Measurements from ENCODE around the gene MRPL51. TPM values are rescaled to one million over a fixed set of nuclear protein-coding genes. Genes with fewer than 3 reads are reported as not detected.

The MRPL51 gene
- total and polyA plus RNA-seq, 2 donors from 2014 or later = 132 to 268 TPM

GRCh38 chr12:6451348-6452244 lies 41.5 kb downstream of the MRPL51 start, which contains the start of gene TAPBPL:
Gene TAPBPL (plus strand): TSS chr12:6452042. CDS start chr12:6452249, 207 bp downstream.
- no peak for FAIRE-seq

GRCh38 chr12:6450869-6451347 lies 42.2 kb downstream of the MRPL51 start:
- Histone ChIP-seq H3K4me3 (ENCODE audit: low read length in 3 of 3) (peak overlapping the region; percentile 77 to 92 (median 88)), H3K36me3 (ENCODE audit: control insufficient read depth in 2 of 3, insufficient read depth in 3 of 3, low read length in 3 of 3) (peaks cover 2 to 15% (median 9%) of the 10 kb centered on the region in 3 donors), H3K9ac (ENCODE audit: low read length in 3 of 3) (peak overlapping the region; percentile 4 to 98 (median 8)), H3K9me3 (ENCODE audit: control insufficient read depth in 2 of 3, insufficient read depth in 1 of 3, low read length in 3 of 3) (no peaks in the 10 kb centered on the region), H3K27me3 (ENCODE audit: control insufficient read depth, insufficient read depth, low read length) (no peaks in the 10 kb centered on the region), H3K27ac (ENCODE audit: low read depth in 2 of 2, low read length in 2 of 2) (peak overlapping the region; percentile 99), H3K4me1 (ENCODE audit: control insufficient read depth in 2 of 3, insufficient read depth in 2 of 3, low read depth in 1 of 3, low read length in 3 of 3) (peaks cover 3 to 24% (median 17%) of the 10 kb centered on the region in 3 donors)
- DNase-seq (peak in 1 of 5 donors; percentile 84), FAIRE-seq (no peak)
- intact Hi-C loops (cut with DNase I) = loop anchor here (10.0 kb wide), 1 partner anchor 116 kb away; no protein-coding TSS in a partner anchor
- no peak for TF ChIP-seq CTCF (IDR thresholded peaks at IDR 0.05; ENCODE audit: borderline replicate concordance, extremely low read depth, insufficient read depth)

More at GRCh38 chr12:6451348-6452244, 41.5 kb downstream of the MRPL51 start, which contains the start of gene TAPBPL:
- intact Hi-C loops (cut with DNase I) = loop anchor here (10.0 kb wide), 1 partner anchor 117 kb away; no protein-coding TSS in a partner anchor
- peak within 1 kb of the TSS; percentile 77 to 92 (median 88) for H3K4me3 ChIP-seq (ENCODE audit: low read length in 3 of 3)
- peak; percentile 90 to 96 (median 93) for DNase-seq
- no peaks in the 10 kb centered on the region for H3K27me3 ChIP-seq (ENCODE audit: control insufficient read depth, insufficient read depth, low read length)
- no peaks in the 10 kb centered on the region for H3K9me3 ChIP-seq (ENCODE audit: control insufficient read depth in 2 of 3, insufficient read depth in 1 of 3, low read length in 3 of 3)
- peak within 1 kb of the TSS; percentile 8 to 98 (median 98) for H3K9ac ChIP-seq (ENCODE audit: low read length in 3 of 3)
- H3K4me1 ChIP-seq (ENCODE audit: control insufficient read depth in 2 of 3, insufficient read depth in 2 of 3, low read depth in 1 of 3, low read length in 3 of 3) = peaks cover 3 to 24% (median 17%) of the 10 kb centered on the region in 3 donors
- peak within 1 kb of the TSS; percentile 99 for H3K27ac ChIP-seq (ENCODE audit: low read depth in 2 of 2, low read length in 2 of 2)
- peaks cover 0 to 15% (median 9%) of the 10 kb centered on the region in 3 donors for H3K36me3 ChIP-seq (ENCODE audit: control insufficient read depth in 2 of 3, insufficient read depth in 3 of 3, low read length in 3 of 3)
- no peak for TF ChIP-seq CTCF (IDR thresholded peaks at IDR 0.05; ENCODE audit: borderline replicate concordance, extremely low read depth, insufficient read depth)

GRCh38 chr12:6450091-6450868 lies 42.8 kb downstream of the MRPL51 start:
- peaks cover 2 to 15% (median 9%) of the 10 kb centered on the region in 3 donors for H3K36me3 ChIP-seq (ENCODE audit: control insufficient read depth in 2 of 3, insufficient read depth in 3 of 3, low read length in 3 of 3)
- DNase-seq = no peak
- intact Hi-C loops (cut with DNase I) = loop anchor here (10.0 kb wide), 1 partner anchor 115 kb away; no protein-coding TSS in a partner anchor
- peak overlapping the region in 1 of 3 donors; percentile 98 for H3K9ac ChIP-seq (ENCODE audit: low read length in 3 of 3)
- peak overlapping the region in 1 of 2 donors; percentile 99 for H3K27ac ChIP-seq (ENCODE audit: low read depth in 2 of 2, low read length in 2 of 2)
- no peak for TF ChIP-seq CTCF (IDR thresholded peaks at IDR 0.05; ENCODE audit: borderline replicate concordance, extremely low read depth, insufficient read depth)
- no peaks in the 10 kb centered on the region for H3K27me3 ChIP-seq (ENCODE audit: control insufficient read depth, insufficient read depth, low read length)
- no peaks in the 10 kb centered on the region for H3K9me3 ChIP-seq (ENCODE audit: control insufficient read depth in 2 of 3, insufficient read depth in 1 of 3, low read length in 3 of 3)
- FAIRE-seq = no peak
- peaks cover 3 to 24% (median 17%) of the 10 kb centered on the region in 3 donors for H3K4me1 ChIP-seq (ENCODE audit: control insufficient read depth in 2 of 3, insufficient read depth in 2 of 3, low read depth in 1 of 3, low read length in 3 of 3)
- peak overlapping the region; percentile 77 to 92 (median 88) for H3K4me3 ChIP-seq (ENCODE audit: low read length in 3 of 3)
